Breast epithelium (tissue), 3 donors: Measurements from ENCODE around the gene RBM12.

Source experiments
- CTCF ChIP-seq, 3 donors: fragments of 450-650 bp; IDR thresholded peaks; one replicate each; pipeline ENCODE4 v1.5.1; 2016 to 2017; ENCODE audit warnings: antibody characterized with exemption in 3 of 3, mild to moderate bottlenecking in 3 of 3, moderate library complexity in 3 of 3
- POLR2A ChIP-seq: fragments of 450-650 bp; IDR thresholded peaks from one replicate; pipeline ENCODE4 v1.6.1; 2016; ENCODE audit warnings: antibody characterized with exemption, mild to moderate bottlenecking, moderate library complexity
- POLR2AphosphoS5 ChIP-seq, 3 donors: sonication (generic); formaldehyde crosslinking; IDR thresholded peaks; one replicate each; pipeline ENCODE4 v1.6.1; 2017; ENCODE audit warnings: antibody characterized with exemption in 3 of 3

DNA sequence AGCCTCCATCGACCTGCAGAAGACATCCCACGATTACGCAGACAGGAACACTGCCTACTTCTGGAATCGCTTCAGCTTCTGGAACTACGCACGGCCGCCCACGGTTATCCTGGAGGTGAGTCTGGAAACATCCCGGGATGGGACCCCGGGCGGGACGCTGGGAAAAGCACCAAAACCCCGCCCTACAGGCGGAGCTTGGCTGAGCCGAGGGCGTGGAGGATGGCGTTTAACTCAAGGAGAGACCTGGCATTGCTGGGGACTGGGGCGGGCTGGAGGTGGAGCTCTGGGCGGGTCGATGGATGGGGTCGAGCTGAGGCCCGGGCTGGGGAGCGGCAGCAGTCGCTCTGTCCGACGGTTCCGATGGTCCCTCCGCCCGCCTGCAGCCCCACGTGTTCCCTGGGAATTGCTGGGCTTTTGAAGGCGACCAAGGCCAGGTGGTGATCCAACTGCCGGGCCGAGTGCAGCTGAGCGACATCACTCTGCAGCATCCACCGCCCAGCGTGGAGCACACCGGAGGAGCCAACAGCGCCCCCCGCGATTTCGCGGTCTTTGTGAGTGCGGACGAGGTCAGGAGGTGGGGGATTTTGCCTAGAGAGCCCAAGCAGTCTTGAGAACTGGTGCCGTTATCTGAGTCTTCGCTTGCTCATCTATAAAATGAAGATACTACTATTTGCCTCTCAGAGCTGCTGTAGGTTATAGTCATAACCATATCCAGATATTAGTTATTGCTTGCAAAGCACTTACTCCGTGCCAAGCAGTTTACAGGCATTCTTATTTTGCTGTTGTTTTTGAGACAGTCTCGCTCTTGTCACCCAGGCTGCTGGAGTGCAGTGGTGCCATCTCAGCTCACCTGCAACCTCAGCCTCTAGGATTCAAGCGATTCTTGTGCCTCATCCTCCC lies 45.3 kb downstream of the RBM12 start:
- peak in 1 of 3 donors; percentile 11 for TF ChIP-seq CTCF (IDR thresholded peaks at IDR 0.05)
- TF ChIP-seq POLR2A, result no peak
- TF ChIP-seq POLR2AphosphoS5 (IDR thresholded peaks at IDR 0.05), result no peak
